HTR-8/SVneo (cell line): ENCODE measurements around the gene KMT2E.
"Not testable (repeated sequence)": the region's sequence is repeated elsewhere in the genome, so short reads cannot be mapped to it uniquely, and the experiment has no call there.

ENCODE experiments used
- DNase-seq: peaks from one replicate; pipeline ENCODE4 v3.0.0; 2011; ENCODE audit warnings: low spot score, mixed read lengths; ENCODE audit not compliant: insufficient read length
- FAIRE-seq: peaks from 2 replicates; lab custom pipeline; 2011; peaks lifted over from hg19 to GRCh38; lab: Jason Lieb, UNC

The KMT2E gene

GRCh38 chr7:105021967-105022366 is 8.0 kb downstream of the KMT2E start:
- DNase-seq (no peak), FAIRE-seq (no peak)

GRCh38 chr7:105022458-105022857 is 8.5 kb downstream of the KMT2E start:
- DNase-seq (no peak), FAIRE-seq (no peak)

- no peak for FAIRE-seq
- DNase-seq = no peak
Observed at GRCh38 chr7:105024734-105025133, 10.7 kb downstream of the KMT2E start.

GRCh38 chr7:105026750-105027149 is 12.7 kb downstream of the KMT2E start:
- FAIRE-seq = no peak
- no peak for DNase-seq

GRCh38 chr7:105027176-105027853 is 13.3 kb downstream of the KMT2E start:
- FAIRE-seq = no peak

GRCh38 chr7:105028004-105028403 is 14.0 kb downstream of the KMT2E start:
- DNase-seq = no peak

More at GRCh38 chr7:105027176-105027853, 13.3 kb downstream of the KMT2E start:
- DNase-seq = no peak

GRCh38 chr7:105028941-105029340 is 14.9 kb downstream of the KMT2E start:
- DNase-seq, FAIRE-seq: not testable (repeated sequence)

More at GRCh38 chr7:105028004-105028403, 14.0 kb downstream of the KMT2E start:
- no peak for FAIRE-seq

- DNase-seq (no peak), FAIRE-seq (no peak)
Observed at GRCh38 chr7:105030447-105030846, 16.4 kb downstream of the KMT2E start.

GRCh38 chr7:105032553-105033214 is 18.7 kb downstream of the KMT2E start:
- FAIRE-seq (no peak), DNase-seq (no peak)

- no peak for FAIRE-seq
- no peak for DNase-seq
Observed at GRCh38 chr7:105035349-105035748, 21.3 kb downstream of the KMT2E start.

GRCh38 chr7:105036217-105037168 is 22.5 kb downstream of the KMT2E start:
- no peak for DNase-seq
- FAIRE-seq = no peak

- no peak for FAIRE-seq
Observed at GRCh38 chr7:105037319-105037718, 23.3 kb downstream of the KMT2E start.

GRCh38 chr7:105044449-105045070 is 30.6 kb downstream of the KMT2E start:
- FAIRE-seq (no peak), DNase-seq (no peak)

More at GRCh38 chr7:105037319-105037718, 23.3 kb downstream of the KMT2E start:
- no peak for DNase-seq

GRCh38 chr7:105046414-105046813 is 32.4 kb downstream of the KMT2E start:
- DNase-seq (peak; percentile 12), FAIRE-seq (no peak)

GRCh38 chr7:105047932-105048331 is 33.9 kb downstream of the KMT2E start:
- DNase-seq = no peak
- no peak for FAIRE-seq

- FAIRE-seq (no peak), DNase-seq (no peak)
Observed at GRCh38 chr7:105050493-105050892, 36.5 kb downstream of the KMT2E start.

GRCh38 chr7:105050899-105051298 is 36.9 kb downstream of the KMT2E start:
- not testable (repeated sequence) for FAIRE-seq, DNase-seq

- FAIRE-seq = no peak
- DNase-seq = no peak
Observed at GRCh38 chr7:105055084-105055483, 41.1 kb downstream of the KMT2E start.

GRCh38 chr7:105055621-105056020 is 41.6 kb downstream of the KMT2E start:
- DNase-seq (no peak), FAIRE-seq (no peak)

- FAIRE-seq = no peak
Observed at GRCh38 chr7:105057472-105057871, 43.5 kb downstream of the KMT2E start.

More at GRCh38 chr7:105057472-105057871, 43.5 kb downstream of the KMT2E start:
- DNase-seq = no peak
